NB4 (cell line): ENCODE data around the gene PDE7B.

Experiments
- DNase-seq: peaks from one replicate; pipeline ENCODE4 v3.0.0; 2010; ENCODE audit warnings: low read depth
- H3K4me3 ChIP-seq: one replicate; pipeline ENCODE4 v1.5.1; 2011; ENCODE audit warnings: mild to moderate bottlenecking, low read depth, low read length, moderate library complexity
- MYC ChIP-seq: IDR thresholded peaks from 2 replicates; pipeline ENCODE4 v1.6.1; 2011; ENCODE audit warnings: low read depth, low read length
- POLR2A ChIP-seq: IDR thresholded peaks from 2 replicates; pipeline ENCODE4 v1.6.1; 2011; ENCODE audit warnings: mild to moderate bottlenecking; ENCODE audit not compliant: insufficient read length; ENCODE audit errors: extremely low read depth
- TF ChIP-seq, protein P1 (sequence below): IDR thresholded peaks from one replicate; pipeline ENCODE4 v1.5.1; 2012; ENCODE audit warnings: low read depth, low read length
- TF ChIP-seq, protein P2 (sequence below): IDR thresholded peaks from 2 replicates; pipeline ENCODE4 v1.6.1; 2011; ENCODE audit warnings: low read depth, low read length

Gene PDE7B

DNA sequence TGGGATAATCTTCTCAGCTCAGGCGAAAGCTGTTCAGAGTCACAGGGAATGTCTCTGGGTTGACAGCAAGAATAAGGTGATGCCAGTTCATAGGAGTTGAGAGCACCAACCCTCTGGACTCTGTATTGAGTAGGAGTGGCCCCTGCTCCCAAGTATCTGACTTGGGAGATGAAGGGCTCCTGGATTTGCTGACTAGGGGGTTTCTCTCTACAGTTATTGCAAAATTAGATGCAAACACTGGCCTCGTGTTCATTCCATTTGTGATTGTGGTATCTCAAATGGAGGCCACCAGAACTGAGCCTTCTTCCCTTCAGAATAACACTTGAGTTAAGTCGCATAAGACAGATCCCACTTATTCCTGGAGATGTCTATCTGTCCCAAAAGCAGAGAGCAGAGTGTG lies 135.7 kb downstream of the PDE7B start:
- TF ChIP-seq POLR2A (no peak), MYC (no peak)
- TF ChIP-seq, protein P1, sequence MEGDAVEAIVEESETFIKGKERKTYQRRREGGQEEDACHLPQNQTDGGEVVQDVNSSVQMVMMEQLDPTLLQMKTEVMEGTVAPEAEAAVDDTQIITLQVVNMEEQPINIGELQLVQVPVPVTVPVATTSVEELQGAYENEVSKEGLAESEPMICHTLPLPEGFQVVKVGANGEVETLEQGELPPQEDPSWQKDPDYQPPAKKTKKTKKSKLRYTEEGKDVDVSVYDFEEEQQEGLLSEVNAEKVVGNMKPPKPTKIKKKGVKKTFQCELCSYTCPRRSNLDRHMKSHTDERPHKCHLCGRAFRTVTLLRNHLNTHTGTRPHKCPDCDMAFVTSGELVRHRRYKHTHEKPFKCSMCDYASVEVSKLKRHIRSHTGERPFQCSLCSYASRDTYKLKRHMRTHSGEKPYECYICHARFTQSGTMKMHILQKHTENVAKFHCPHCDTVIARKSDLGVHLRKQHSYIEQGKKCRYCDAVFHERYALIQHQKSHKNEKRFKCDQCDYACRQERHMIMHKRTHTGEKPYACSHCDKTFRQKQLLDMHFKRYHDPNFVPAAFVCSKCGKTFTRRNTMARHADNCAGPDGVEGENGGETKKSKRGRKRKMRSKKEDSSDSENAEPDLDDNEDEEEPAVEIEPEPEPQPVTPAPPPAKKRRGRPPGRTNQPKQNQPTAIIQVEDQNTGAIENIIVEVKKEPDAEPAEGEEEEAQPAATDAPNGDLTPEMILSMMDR: no peak
- TF ChIP-seq, protein P2, sequence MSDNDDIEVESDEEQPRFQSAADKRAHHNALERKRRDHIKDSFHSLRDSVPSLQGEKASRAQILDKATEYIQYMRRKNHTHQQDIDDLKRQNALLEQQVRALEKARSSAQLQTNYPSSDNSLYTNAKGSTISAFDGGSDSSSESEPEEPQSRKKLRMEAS: no peak
- no peak for DNase-seq
- H3K4me3 ChIP-seq: no peak overlapping the region

DNA sequence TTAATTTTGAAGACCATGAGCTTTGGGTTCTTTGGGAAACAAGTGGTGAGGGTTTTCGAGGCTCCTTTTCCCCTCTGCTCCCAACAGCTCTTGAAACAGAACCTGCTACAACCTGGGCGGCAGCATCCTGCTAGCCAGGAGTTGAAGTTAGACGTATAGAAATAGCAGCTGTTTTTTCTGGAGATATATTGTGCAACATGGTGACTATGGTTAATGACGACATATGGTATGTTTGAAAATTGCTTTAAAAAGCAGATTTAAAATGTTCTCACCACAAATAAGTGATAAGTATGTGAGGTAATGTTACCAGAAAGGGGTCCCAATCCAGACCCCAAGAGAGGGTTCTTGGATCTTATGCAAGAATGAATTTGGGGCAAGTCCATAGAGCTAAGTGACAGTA lies 138.9 kb downstream of the PDE7B start:
- no peak for DNase-seq
- TF ChIP-seq POLR2A: no peak
- TF ChIP-seq, protein P1: no peak
- TF ChIP-seq, protein P2: no peak
- TF ChIP-seq MYC: no peak
- H3K4me3 ChIP-seq: no peak overlapping the region

DNA sequence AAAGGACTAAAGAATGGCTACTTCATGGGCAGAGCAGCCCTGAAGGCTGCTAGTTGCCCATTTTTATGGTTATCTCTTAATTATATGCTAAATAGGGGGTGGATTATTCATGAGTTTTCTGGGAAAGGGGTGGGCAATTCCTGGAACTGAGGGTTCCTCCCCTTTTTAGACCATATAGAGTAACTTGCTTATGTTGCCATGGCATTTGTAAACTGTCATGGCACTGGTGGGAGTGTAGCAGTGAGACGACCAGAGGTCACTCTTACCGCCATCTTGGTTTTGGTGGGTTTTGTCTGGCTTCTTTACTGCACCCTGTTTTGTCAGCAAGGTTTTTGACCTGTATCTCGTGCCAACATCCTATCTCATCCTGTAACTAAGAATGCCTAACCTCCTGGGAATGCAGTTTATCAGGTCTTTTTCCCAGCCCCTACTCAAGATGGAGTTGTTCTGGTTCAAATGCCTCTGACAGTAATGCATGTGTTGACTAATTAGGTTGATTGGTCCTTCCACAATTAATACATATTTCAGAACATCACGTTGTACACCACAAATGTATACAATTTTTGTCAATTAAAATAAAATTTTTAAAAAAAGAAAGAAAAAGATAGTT lies 139.5 kb downstream of the PDE7B start:
- TF ChIP-seq, protein P1: no peak
- TF ChIP-seq, protein P2: no peak
- TF ChIP-seq POLR2A (no peak), MYC (no peak)
- DNase-seq: no peak
- no peak overlapping the region for H3K4me3 ChIP-seq

DNA sequence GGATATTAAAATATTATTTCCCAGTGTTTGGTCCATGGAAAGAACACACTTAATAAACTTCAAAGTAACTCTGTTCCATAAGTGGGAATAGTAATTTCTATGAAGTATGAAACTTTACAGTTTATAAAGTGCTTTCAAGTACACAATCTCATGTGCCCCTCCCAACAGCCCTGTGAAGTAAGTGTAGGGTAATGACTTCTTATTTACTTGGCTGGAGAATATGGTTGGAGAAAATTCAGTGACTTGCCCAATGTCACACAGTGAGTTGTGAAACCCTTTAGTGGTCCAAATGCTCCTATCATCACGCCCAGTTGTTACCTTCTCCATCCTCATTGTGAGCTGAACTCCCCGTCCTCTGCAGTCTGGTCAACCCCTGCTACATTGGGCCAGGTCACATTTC lies 141.2 kb downstream of the PDE7B start:
- H3K4me3 ChIP-seq: no peak overlapping the region
- DNase-seq: no peak
- no peak for TF ChIP-seq MYC
- TF ChIP-seq, protein P2: no peak
- TF ChIP-seq, protein P1: no peak
- no peak for TF ChIP-seq POLR2A

DNA sequence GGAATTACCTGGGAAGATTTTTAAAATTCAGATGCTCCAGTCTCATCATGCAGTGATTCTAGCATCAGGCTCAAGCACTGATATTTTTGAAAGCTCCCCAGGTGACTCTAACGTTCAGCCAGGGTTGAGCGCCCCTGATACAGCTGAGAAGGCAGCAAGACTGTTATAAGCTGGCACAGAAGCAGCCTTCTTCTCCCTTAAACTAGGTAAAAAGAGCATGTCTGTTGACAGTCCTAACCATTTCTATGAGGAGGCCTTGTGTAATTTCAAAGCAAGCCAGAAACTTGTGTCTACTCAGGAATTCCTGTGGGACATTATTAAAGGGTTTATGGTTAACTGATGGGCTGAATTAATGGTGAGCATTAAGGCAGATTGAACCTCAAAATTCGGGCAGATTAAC lies 141.9 kb downstream of the PDE7B start:
- H3K4me3 ChIP-seq: no peak overlapping the region
- TF ChIP-seq POLR2A (no peak), MYC (no peak)
- TF ChIP-seq, protein P2: no peak
- TF ChIP-seq, protein P1: no peak
- DNase-seq: no peak
